Measurements from ENCODE around the gene MOGAT2.

- TF ChIP-seq, protein P1, sequence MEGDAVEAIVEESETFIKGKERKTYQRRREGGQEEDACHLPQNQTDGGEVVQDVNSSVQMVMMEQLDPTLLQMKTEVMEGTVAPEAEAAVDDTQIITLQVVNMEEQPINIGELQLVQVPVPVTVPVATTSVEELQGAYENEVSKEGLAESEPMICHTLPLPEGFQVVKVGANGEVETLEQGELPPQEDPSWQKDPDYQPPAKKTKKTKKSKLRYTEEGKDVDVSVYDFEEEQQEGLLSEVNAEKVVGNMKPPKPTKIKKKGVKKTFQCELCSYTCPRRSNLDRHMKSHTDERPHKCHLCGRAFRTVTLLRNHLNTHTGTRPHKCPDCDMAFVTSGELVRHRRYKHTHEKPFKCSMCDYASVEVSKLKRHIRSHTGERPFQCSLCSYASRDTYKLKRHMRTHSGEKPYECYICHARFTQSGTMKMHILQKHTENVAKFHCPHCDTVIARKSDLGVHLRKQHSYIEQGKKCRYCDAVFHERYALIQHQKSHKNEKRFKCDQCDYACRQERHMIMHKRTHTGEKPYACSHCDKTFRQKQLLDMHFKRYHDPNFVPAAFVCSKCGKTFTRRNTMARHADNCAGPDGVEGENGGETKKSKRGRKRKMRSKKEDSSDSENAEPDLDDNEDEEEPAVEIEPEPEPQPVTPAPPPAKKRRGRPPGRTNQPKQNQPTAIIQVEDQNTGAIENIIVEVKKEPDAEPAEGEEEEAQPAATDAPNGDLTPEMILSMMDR (IDR thresholded peaks at IDR 0.05) = no peak
- no peak for TF ChIP-seq RAD21 (IDR thresholded peaks at IDR 0.05; ENCODE audit: low read length)
- TF ChIP-seq ZBTB33 (IDR thresholded peaks at IDR 0.05; ENCODE audit: borderline replicate concordance, low read depth) = no peak
- no peak for TF ChIP-seq NRF1 (IDR thresholded peaks at IDR 0.05; ENCODE audit: low read depth, low read length)
These were observed 19.6 kb upstream of the MOGAT2 start for GRCh38 chr11:75697906-75698581.

Data from SK-N-SH (cell line).